ENCODE results near the gene CHRM1.

The CHRM1 gene

DNA sequence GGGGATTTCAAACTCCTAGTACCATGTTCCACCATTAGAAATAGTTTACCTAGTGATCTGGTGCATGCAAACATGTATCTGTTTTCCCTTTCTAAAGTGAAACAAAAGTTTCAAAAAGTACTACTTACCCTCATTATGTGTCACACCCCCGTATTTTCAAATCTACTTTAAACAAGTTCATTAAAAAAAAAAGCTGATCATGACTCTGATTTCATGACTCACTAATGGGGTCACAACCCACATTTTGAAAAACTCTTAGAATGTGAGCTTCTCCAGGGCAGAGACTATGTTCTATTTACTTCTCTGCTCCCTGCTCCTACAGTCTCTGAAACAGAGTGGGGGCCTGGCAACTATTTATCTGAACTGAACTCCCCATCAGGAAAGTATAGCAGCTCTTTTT lies 18.2 kb downstream of the CHRM1 start:
- DNase-seq = no peak

DNA sequence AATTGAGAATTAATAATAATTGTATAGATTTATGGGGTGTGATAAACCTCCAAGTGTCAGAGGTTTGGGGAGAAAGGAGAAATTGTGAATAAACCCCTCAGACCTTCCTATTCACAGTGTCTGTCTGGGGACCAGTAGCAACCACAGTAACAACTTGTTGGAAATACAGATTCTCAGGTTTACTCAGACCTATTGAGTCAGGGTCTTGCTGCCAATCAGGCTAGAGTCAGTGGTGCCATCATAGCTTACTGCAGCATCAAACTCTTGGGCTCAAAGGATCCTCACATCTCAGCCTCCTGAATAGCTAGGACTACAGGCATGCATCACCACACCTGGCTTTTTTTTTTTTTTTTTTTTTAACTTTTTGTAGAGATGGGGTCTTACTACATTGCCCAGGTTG lies 23.1 kb downstream of the CHRM1 start:
- DNase-seq = no peak

DNA sequence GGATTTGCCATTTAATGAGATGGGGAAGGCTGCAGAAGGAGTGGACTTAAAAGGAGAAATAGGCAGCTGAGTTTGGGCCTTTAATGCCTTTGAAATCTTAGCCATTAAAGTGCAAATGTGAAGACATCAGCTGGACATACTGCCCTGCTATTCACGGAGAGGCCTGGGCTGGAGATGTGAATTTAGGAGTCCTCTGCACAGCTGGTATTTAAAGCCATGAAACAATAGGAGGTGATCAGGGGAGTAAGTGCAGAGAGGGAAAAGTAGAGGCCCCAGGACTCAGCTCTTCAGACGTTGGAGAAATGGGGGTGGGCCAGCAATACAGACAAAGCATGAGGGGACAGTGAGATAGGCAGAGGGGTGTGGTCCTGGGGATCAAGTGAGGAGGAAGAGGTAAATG lies 23.9 kb downstream of the CHRM1 start:
- DNase-seq = no peak

GRCh38 chr11:62896049-62896448 lies 25.1 kb downstream of the CHRM1 start:
- peak; percentile 18 for DNase-seq

DNA sequence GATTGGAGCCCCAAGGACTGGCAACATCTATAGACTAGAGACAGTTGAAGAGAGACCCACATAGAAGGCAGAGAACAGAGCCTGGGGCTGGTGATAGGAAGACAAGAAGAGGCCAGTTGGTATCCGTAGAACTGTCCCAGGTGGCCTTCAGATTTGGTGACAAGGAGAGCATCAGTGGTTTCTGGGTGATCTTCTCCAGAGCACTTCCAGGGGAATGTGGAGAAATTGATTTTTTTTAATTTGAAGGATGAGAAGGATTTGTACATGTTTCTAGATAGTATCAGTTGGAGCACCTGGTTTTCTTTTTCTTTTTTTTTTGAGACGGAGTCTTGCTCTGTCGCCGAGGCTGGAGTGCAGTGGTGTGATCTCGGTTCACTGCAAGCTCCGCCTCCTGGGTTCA lies 25.7 kb downstream of the CHRM1 start:
- DNase-seq = no peak

DNA sequence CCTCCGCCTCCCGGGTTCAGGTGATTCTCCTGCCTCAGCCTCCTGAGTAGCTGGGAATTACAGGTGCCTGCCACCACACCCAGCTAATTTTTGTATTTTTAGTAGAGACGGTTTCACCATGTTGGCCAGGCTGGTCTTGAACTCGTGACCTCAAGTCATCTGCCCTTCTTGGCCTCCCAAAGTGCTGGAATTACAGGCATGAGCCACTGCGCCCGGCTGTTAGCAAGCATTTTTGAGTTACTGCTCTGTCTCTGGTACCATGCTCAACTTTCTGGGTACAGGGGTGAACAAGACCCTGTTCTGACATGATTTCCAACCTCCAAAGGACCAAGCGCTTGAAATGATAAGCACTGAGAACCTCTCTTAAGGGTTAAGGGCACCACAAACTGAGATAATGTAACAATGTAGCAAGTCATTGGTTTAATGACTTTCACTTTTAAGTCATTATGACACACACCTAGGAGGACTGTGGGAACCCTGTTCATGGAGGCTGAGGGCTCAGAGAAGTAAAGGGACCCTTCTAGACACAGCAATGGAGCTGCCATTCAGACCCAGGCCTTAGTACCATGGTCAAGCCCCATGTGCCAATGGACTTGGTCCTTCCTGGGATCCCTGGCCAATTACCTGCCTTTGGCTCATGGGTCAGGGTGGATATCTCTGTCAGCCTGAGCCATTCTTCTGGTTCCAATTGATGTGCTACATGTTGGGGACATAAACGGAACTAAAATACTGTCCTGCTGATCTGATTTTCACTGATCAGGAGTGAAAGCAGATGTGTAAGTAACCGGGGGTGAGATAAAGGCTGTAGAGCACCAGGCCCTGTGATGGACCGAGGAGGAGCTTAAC lies 28.9 kb downstream of the CHRM1 start:
- no peak for DNase-seq

DNA sequence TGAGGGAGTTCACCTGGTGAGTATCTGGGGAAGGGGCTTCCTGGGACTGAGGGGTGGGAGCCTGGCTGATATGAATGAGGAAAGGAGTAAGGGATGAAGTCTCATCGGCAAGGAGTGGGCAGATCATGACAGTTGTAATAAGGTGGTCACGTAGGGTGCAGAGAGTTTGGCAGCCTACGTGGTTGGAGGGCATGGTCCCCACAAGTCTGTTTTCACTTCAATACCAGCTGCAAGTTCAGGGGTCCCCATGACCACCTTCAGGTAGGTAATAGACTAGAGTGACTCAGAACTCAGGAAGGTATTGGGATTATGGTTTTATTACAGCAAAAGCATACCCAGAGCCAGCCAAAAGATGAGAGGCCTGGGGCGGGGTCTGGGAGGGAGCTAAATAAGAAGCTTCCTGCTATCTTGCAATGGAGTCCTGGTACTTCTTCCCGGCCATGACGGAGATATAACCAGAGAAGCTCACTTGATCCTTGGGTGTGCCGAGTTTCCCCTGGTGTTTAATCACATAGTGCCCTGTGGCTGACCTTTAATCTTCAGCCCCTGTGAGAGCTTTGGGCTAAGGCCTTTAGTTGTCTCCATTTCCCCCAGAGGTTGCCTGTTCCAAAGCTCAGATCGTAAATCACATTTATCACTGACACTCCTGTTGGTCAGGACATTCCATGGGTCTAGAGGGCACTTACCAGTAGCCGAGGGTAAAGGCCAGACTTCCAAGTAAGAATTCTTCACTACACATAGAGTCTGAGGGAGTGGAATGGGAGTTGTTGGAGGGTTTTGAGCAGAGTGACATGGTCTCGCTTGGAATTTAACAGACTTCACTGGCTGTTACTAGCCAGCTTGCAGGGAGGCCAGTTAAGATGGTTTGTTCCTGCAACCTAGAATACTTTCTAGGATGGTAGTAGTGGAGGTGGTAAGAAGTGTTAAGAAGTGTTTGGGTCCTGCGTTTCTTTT lies 31.4 kb downstream of the CHRM1 start:
- no peak for DNase-seq

- DNase-seq = no peak
Observed at GRCh38 chr11:62889126-62889483, 32.1 kb downstream of the CHRM1 start.

DNA sequence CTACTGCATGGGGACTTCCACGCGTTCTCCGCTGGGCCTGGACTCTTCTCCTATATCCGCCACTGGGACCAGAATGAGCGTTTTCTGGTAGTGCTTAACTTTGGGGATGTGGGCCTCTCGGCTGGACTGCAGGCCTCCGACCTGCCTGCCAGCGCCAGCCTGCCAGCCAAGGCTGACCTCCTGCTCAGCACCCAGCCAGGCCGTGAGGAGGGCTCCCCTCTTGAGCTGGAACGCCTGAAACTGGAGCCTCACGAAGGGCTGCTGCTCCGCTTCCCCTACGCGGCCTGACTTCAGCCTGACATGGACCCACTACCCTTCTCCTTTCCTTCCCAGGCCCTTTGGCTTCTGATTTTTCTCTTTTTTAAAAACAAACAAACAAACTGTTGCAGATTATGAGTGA lies 32.8 kb downstream of the CHRM1 start:
- DNase-seq = no peak

- no peak for DNase-seq
Observed at GRCh38 chr11:62885137-62885750, 35.9 kb downstream of the CHRM1 start.

DNA sequence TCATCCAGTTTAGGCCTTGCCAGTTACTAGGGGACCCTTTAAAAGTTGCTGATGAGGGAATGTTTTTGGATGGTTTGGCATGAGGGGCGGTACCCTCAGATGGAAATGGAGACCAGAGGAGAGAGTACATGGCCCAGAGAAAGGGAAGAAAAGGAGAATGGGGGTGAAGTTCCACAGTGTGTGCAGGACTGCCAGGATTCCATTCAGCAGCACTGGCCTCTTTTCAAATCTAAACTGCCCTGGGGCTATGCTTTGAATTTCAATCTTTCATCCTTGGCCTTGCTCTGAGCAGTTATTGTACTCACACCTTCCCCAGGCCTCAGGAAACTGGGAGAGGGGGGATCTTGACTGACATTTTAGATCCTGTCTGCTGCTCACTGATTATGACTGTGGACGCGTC lies 37.5 kb downstream of the CHRM1 start:
- DNase-seq = peak; percentile 39

GRCh38 chr11:62882788-62883501 lies 38.2 kb downstream of the CHRM1 start:
- DNase-seq = no peak

DNA sequence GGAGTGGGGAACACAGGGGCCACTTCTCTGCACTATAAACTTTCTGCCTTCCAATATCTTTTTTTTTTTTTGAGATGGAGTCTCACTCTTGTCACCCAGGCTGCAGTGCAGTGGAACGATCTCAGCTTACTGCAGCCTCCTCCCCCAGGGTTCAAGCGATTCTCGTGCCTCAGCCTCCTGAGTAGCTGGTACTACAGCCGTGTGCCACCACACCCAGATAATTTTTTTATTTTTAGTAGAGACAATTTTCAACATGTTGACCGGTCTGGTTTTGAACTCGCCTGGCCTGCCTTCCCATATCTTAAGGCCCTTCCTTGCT lies 38.8 kb downstream of the CHRM1 start:
- no peak for DNase-seq

GRCh38 chr11:62881579-62882430 lies 39.4 kb downstream of the CHRM1 start:
- DNase-seq = peak; percentile 85

DNA sequence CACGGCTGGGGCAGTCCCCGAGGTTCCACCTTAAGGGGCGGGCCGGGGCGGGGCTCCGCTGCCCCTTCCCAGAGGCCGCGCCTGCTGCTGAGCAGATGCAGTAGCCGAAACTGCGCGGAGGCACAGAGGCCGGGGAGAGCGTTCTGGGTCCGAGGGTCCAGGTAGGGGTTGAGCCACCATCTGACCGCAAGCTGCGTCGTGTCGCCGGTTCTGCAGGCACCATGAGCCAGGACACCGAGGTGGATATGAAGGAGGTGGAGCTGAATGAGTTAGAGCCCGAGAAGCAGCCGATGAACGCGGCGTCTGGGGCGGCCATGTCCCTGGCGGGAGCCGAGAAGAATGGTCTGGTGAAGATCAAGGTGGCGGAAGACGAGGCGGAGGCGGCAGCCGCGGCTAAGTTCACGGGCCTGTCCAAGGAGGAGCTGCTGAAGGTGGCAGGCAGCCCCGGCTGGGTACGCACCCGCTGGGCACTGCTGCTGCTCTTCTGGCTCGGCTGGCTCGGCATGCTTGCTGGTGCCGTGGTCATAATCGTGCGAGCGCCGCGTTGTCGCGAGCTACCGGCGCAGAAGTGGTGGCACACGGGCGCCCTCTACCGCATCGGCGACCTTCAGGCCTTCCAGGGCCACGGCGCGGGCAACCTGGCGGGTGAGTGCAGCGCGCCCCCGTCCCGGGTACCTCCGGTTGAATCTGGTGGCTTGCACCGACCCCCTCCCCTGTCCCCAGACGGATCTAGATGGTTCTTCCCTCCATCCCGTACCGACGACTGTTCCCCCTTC lies 40.2 kb downstream of the CHRM1 start, which contains the start of gene SLC3A2:
Gene SLC3A2 (plus strand): TSS at position 94 of the 776 bp plus-strand sequence. CDS start 128 bp downstream, at position 222.
- DNase-seq = peak; percentile 91

DNA sequence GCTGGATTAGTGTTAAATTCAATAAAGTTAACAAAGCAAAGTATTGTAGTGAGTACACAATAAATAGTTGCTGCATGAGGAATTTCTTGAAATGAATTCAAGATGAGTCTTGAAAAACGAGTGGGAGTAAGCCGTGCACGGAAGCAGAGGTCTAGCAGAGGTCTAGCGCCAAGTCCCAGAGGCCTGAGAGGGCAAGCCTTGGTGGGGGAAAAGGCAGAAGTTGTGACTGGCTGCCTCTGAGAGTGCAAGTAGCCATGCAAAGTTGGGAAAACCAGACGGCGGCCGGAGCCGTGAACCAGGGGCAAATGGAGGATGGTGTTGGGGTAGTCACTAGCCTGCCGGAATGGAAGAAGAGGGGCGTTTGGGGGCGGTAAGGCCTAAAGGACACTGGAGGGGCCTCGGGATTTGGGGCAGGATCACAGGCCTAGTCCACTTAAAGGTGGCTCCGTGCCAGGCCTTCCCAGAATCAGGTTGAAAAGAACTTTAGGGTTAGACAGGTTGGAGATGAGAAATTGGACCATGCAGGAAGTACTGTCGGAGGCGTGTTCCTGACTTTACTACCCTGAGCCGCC lies 40.8 kb downstream of the CHRM1 start:
- DNase-seq = no peak

DNA sequence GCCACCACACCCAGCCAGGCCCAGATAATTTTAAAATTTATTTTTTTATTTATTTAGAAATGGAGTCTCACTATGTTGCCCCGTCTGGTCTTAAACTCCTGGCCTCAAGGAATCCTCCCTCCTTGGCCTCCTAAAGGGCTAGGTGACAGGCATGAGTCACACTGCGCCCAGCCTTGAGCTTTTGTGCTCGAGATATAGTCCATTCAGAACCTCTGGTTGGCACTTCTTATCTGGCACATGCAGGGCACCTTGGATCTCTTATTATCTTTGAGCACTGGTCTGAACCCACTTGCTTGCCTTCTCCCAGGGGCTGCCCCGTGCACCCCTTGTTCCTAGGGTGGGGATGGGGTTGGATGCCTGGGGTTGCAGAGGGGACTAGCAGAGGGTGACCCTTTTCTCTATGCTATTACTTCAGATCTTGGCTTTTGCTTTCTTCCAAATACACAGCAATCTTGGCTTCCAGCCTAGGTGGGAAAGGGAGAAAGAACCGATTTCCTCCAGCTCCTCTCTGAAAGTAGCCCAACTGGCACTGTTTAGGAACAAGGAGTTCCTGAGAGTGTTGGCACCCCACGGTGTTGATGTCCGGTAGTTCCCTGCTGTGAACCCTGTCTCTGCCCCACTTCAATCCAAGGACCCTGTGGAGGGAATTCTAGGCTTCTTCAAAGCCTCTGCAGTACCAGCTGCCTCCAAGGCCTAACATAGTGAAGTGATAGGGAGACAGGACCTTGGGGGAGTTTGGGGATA lies 41.8 kb downstream of the CHRM1 start:
- DNase-seq = peak; percentile 59

DNA sequence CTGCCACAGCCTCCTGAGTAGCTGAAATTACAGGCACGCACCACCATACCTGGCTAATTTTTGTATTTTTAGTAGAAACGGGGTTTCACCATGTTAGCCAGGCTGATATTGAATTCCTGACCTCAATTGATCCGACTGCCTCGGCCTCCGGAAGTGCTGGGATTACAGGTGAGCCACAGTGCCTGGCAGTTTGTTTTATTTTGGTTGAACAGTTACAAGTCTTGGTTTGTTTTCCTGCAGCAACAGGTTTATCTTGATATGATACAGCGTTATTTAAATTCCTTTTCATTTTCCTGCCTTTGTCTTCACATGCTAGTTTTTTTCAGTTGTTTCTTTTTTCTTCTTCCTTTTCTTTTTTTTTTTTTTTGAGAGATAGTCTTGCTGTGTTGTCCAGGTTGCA lies 44.5 kb downstream of the CHRM1 start:
- DNase-seq = no peak

DNA sequence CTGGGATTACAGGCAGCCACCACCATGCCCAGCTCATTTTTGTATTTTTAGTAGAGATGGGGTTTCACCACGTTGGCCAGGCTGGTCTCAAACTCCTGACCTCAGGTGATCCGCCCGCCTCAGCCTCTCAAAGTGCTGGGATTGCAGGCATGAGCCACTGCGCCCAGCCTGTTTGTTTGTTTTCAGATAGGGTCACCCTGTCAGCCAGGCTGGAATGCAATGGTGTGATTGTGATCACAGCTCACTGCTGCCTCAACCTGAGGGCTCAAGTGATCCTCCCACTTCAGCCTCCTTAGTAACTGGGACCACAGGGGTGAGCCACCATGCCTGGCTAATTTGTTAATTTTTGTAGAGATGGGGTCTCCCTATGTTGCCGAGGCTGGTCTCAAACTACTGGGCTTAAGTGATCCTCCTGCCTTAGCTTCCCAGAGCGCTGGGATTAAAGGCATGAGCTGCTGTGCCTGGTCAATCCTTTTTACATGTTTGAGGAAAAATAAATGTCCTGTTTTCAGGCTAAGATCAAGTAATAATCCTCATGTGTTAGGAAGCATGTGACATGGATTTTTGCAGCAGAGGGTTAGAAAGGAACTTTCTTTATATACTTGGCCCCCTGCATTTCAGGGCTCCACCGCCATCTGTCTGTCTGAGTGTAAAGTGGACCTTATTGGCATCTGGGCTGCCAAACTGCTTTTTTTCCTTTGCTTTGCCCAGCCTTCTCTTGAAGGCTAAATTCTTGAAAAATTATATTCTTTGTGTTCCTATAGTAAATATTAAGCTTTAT lies 45.3 kb downstream of the CHRM1 start:
- no peak for DNase-seq
